GM23248 (cell line): Measurements from ENCODE around the gene CNPY2. TPM values are rescaled to one million over a fixed set of nuclear protein-coding genes. Genes with fewer than 3 reads are reported as not detected.
"Not testable (repeated sequence)": the region's sequence is repeated elsewhere in the genome, so short reads cannot be mapped to it uniquely, and the experiment has no call there.

ENCODE experiments used
- DNase-seq: peaks from one replicate; pipeline ENCODE4 v3.0.0-alpha.2; 2015
- H2AFZ ChIP-seq: fragments of 200-600 bp; sonication (generic); 2 replicates; pipeline ENCODE4 v1.6.1; 2016; ENCODE audit warnings: antibody characterized with exemption
- H3F3A ChIP-seq: fragments of 200-600 bp; sonication (generic); 2 replicates; pipeline ENCODE4 v1.6.1; 2016; ENCODE audit warnings: mild to moderate bottlenecking, antibody characterized with exemption, mixed run types; ENCODE audit not compliant: insufficient read depth
- H3K27ac ChIP-seq: fragments of 200-600 bp; sonication (generic); 2 replicates; pipeline ENCODE4 v1.5.1; 2016; ENCODE audit warnings: mild to moderate bottlenecking
- H3K27me3 ChIP-seq: fragments of 200-600 bp; sonication (generic); replicated peaks from 2 replicates; pipeline ENCODE4 v1.6.1; 2016; ENCODE audit warnings: mild to moderate bottlenecking; ENCODE audit not compliant: insufficient read depth
- H3K36me3 ChIP-seq: fragments of 200-600 bp; sonication (generic); 2 replicates; pipeline ENCODE4 v1.6.1; 2016; ENCODE audit warnings: low read depth, mild to moderate bottlenecking
- H3K4me1 ChIP-seq: fragments of 200-600 bp; sonication (generic); 2 replicates; pipeline ENCODE4 v1.6.1; 2016; ENCODE audit warnings: mild to moderate bottlenecking; ENCODE audit not compliant: insufficient read depth
- H3K4me2 ChIP-seq: fragments of 200-600 bp; sonication (generic); one replicate; pipeline ENCODE4 v1.6.1; 2016; ENCODE audit warnings: mild to moderate bottlenecking; ENCODE audit not compliant: unreplicated experiment
- H3K4me3 ChIP-seq: fragments of 200-600 bp; sonication (generic); 2 replicates; pipeline ENCODE4 v1.5.1; 2016; ENCODE audit warnings: mild to moderate bottlenecking
- H3K79me2 ChIP-seq: fragments of 200-600 bp; sonication (generic); 2 replicates; pipeline ENCODE4 v1.6.1; 2016; ENCODE audit warnings: mild to moderate bottlenecking; ENCODE audit not compliant: insufficient read depth
- H3K9ac ChIP-seq: fragments of 200-600 bp; sonication (generic); 2 replicates; pipeline ENCODE4 v1.6.1; 2016; ENCODE audit warnings: mild to moderate bottlenecking
- H3K9me2 ChIP-seq: fragments of 200-600 bp; sonication (generic); 2 replicates; pipeline ENCODE4 v1.6.1; 2016; ENCODE audit warnings: mixed run types, mild to moderate bottlenecking, moderate library complexity; ENCODE audit not compliant: insufficient read depth
- H3K9me3 ChIP-seq: fragments of 200-600 bp; sonication (generic); one replicate; pipeline ENCODE4 v1.6.1; 2017; ENCODE audit warnings: low read depth
- H4K20me1 ChIP-seq: fragments of 200-600 bp; sonication (generic); 2 replicates; pipeline ENCODE4 v1.6.0; 2016; ENCODE audit not compliant: insufficient read depth
- EZH2 ChIP-seq: fragments of 200-600 bp; sonication (generic); IDR thresholded peaks from 2 replicates; pipeline ENCODE4 v1.6.1; 2018; ENCODE audit warnings: antibody characterized with exemption, mild to moderate bottlenecking; ENCODE audit not compliant: insufficient read depth, poor library complexity, severe bottlenecking
- EZH2phosphoT487 ChIP-seq: fragments of 200-600 bp; sonication (generic); IDR thresholded peaks from 2 replicates; pipeline ENCODE4 v1.6.1; 2018; ENCODE audit warnings: antibody characterized with exemption, moderate library complexity, mild to moderate bottlenecking, low read depth; ENCODE audit not compliant: insufficient read depth
- WGBS, 2 experiments: methylation state at CpG; one replicate each; pipeline ENCODE4 v1.1.6; 2015 to 2017; ENCODE audit warnings: low lambda C conversion rate in 2 of 2, low coverage in 1 of 2; ENCODE audit errors: missing lambda C conversion rate in 2 of 2; 5-methylcytosine and 5-hydroxymethylcytosine counted together
- in situ Hi-C: fragments of 300-500 bp; cut with MboI; formaldehyde crosslinking; loops from 2 replicates; pipeline ENCODE4 v1.15.0; 2020
- polyA plus RNA-seq: library from polyadenylated mRNA; unstranded; fragments of >200 nt; fragmentation: Nextera tagmentation; extraction: Ambion mirVana; gene quantifications from 2 replicates; pipeline ENCODE4 v1.2.1, GENCODE V29; 2016
- total RNA-seq: library from RNA; depleted of rRNA; stranded (reverse); fragments of >200 nt; shearing (Covaris generic); gene quantifications from 2 replicates; pipeline ENCODE4 v1.2.3, GENCODE V29; 2014

CNPY2 gene
- total and polyA plus RNA-seq, 2 experiments from 2014 or later: 97.5 to 248 TPM

GRCh38 chr12:56330936-56331490, 15.2 kb upstream of the CNPY2 start:
- Histone ChIP-seq H3K4me3 (no peak overlapping the region), H2AFZ (no peak overlapping the region), H3K27me3 (no peaks in the 10 kb centered on the region), H4K20me1 (no peaks in the 10 kb centered on the region), H3K9me2 (no peaks in the 10 kb centered on the region), H3K9me3 (no peaks in the 10 kb centered on the region), H3K79me2 (no peaks in the 10 kb centered on the region), H3K9ac (no peak overlapping the region), H3K36me3 (0 out of 2 replicates have a peak, but pooled peaks cover 4% of the 10 kb centered on the region), H3F3A (0 out of 2 replicates have a peak, but pooled peaks cover 9% of the 10 kb centered on the region), H3K4me2 (no peak overlapping the region), H3K27ac (no peak overlapping the region), H3K4me1 (0 out of 2 replicates have a peak, but pooled peaks cover 6% of the 10 kb centered on the region)
- WGBS, 2 experiments: 91 to 95% methylated on average over 7 of the region's 7 CpGs
- TF ChIP-seq EZH2phosphoT487 (no peak), EZH2 (no peak)
- in situ Hi-C loops: no loop called here
- no peak for DNase-seq

DNA sequence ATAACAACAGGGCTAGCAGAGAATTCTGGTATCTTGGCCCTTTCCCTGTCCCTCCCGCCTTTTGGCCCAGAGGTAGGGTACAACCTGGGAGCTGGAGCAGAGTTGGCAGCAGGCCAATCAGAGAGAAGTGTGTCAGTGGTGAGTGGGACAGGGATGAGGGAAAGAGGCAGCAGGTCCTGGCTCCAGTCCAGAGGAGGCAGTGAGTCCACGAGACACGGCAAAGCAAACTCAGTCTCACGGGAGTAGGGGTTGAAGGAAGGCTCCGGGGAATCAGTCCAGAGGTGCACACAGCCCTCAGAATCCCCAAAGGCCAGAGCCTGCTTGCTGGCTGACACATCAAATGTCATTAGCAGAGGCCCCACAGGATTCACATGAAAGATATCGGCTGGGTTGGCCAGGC, 10.7 kb upstream of the CNPY2 start:
- Histone ChIP-seq H3K4me2 (no peak overlapping the region), H3K36me3 (0 out of 2 replicates have a peak, but pooled peaks cover 4% of the 10 kb centered on the region), H3K9me3 (no peaks in the 10 kb centered on the region), H3K9me2 (no peaks in the 10 kb centered on the region), H3K79me2 (no peaks in the 10 kb centered on the region), H3K4me1 (no peaks in the 10 kb centered on the region), H3K27ac (no peak overlapping the region), H4K20me1 (no peaks in the 10 kb centered on the region), H3K4me3 (no peak overlapping the region), H3F3A (no peaks in the 10 kb centered on the region), H3K27me3 (no peaks in the 10 kb centered on the region), H2AFZ (no peak overlapping the region), H3K9ac (no peak overlapping the region)
- WGBS, 2 experiments: 85 to 91% methylated on average over 6 of the region's 6 CpGs
- in situ Hi-C loops: no loop called here
- no peak for DNase-seq
- TF ChIP-seq EZH2phosphoT487 (no peak), EZH2 (no peak)

- Histone ChIP-seq H3K79me2 (no peaks in the 10 kb centered on the region), H3K4me2 (no peak overlapping the region), H3K9me2 (no peaks in the 10 kb centered on the region), H3K27ac (no peak overlapping the region), H3K27me3 (no peaks in the 10 kb centered on the region), H3K4me1 (no peaks in the 10 kb centered on the region), H3K9ac (no peak overlapping the region), H4K20me1 (no peaks in the 10 kb centered on the region), H3K9me3 (no peaks in the 10 kb centered on the region), H3K36me3 (0 out of 2 replicates have a peak, but pooled peaks cover 4% of the 10 kb centered on the region), H2AFZ (no peak overlapping the region), H3F3A (no peaks in the 10 kb centered on the region), H3K4me3 (no peak overlapping the region)
- in situ Hi-C loops: no loop called here
- DNase-seq: no peak
- WGBS, 2 experiments: 91% methylated on average over 8 of the region's 8 CpGs
- TF ChIP-seq EZH2: no peak
- no peak for TF ChIP-seq EZH2phosphoT487
These were observed 10.3 kb upstream of the CNPY2 start for GRCh38 chr12:56326126-56326525.

DNA sequence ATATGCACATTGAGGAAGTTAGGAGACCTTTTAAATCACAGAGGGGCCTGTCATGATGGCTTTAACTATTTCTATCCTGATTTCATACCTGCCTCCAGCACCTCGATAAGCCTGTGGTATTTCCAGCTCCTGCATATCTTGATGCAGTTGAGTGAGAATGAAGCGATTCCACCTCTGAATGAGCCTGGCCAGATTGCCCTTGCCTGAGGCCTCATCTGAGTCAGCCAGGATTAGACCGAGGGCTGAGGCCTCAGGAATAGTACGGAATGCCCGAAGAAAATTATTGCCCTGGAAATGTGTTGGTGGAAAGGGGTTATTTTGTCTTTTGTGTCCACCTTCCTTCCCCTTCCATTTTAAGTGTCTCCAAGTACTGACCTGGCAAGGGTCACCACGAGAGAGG, 8.4 kb upstream of the CNPY2 start:
- no peak for DNase-seq
- 88 to 95% methylated on average over 6 of the region's 6 CpGs for WGBS, 2 experiments
- H2AFZ ChIP-seq: no peak overlapping the region
- H3K9me3 ChIP-seq: no peaks in the 10 kb centered on the region
- no peak overlapping the region for H3K27ac ChIP-seq
- H3K9ac ChIP-seq: no peak overlapping the region
- no peaks in the 10 kb centered on the region for H3K9me2 ChIP-seq
- no peak overlapping the region for H3K4me2 ChIP-seq
- H3K27me3 ChIP-seq: no peaks in the 10 kb centered on the region
- 0 out of 2 replicates have a peak, but pooled peaks cover 4% of the 10 kb centered on the region for H3K36me3 ChIP-seq
- no peaks in the 10 kb centered on the region for H4K20me1 ChIP-seq
- H3K79me2 ChIP-seq: no peaks in the 10 kb centered on the region
- H3F3A ChIP-seq: no peaks in the 10 kb centered on the region
- TF ChIP-seq EZH2 (no peak), EZH2phosphoT487 (no peak)
- in situ Hi-C loops: no loop called here
- H3K4me3 ChIP-seq: no peak overlapping the region
- no peaks in the 10 kb centered on the region for H3K4me1 ChIP-seq

- H3K36me3 ChIP-seq, H3K9me2 ChIP-seq, H3K4me2 ChIP-seq, H4K20me1 ChIP-seq, H3K9ac ChIP-seq, H3K4me3 ChIP-seq, H2AFZ ChIP-seq, H3F3A ChIP-seq, H3K9me3 ChIP-seq, H3K4me1 ChIP-seq, in situ Hi-C loops, DNase-seq, H3K27me3 ChIP-seq, H3K27ac ChIP-seq, H3K79me2 ChIP-seq: not testable (repeated sequence)
- 93 to 99% methylated on average over 8 of the region's 8 CpGs for WGBS, 2 experiments
These were observed 5.8 kb upstream of the CNPY2 start for GRCh38 chr12:56321610-56322009.
